ENCODE data around the gene MUSK.

DNA sequence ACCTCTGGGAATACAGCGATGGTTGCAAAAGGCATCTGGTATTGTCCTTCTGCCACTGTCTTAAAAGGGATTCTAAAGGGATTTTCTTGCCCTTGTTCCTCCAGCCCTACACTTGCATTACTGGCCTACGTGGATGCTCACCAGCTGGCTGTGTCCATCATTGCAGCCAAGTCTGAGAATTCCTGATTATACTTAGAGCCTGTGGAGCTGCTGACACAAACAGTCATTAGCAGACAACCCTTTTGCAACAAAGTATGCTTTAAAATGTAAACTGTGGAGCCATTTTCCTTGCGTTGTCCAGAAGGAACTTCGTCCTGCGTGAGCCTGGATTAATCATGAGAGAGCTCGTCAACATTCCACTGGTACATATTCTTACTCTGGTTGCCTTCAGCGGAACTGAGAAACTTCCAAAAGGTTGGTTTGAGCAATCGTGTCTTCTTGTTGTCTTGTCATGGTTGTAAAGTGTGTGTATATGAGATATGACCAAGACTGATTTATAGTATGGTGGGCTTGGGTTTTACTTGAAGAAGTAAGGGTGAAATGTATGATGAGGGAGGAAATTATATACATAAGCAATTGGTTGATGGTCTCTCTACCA is at the start of gene MUSK:
- TF ChIP-seq, protein P1, sequence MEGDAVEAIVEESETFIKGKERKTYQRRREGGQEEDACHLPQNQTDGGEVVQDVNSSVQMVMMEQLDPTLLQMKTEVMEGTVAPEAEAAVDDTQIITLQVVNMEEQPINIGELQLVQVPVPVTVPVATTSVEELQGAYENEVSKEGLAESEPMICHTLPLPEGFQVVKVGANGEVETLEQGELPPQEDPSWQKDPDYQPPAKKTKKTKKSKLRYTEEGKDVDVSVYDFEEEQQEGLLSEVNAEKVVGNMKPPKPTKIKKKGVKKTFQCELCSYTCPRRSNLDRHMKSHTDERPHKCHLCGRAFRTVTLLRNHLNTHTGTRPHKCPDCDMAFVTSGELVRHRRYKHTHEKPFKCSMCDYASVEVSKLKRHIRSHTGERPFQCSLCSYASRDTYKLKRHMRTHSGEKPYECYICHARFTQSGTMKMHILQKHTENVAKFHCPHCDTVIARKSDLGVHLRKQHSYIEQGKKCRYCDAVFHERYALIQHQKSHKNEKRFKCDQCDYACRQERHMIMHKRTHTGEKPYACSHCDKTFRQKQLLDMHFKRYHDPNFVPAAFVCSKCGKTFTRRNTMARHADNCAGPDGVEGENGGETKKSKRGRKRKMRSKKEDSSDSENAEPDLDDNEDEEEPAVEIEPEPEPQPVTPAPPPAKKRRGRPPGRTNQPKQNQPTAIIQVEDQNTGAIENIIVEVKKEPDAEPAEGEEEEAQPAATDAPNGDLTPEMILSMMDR (IDR thresholded peaks at IDR 0.05): no peak
- TF ChIP-seq POLR2AphosphoS5 (IDR thresholded peaks at IDR 0.05): peak in 1 of 3 donors; percentile 15

Data from transverse colon (tissue), 4 donors.